SK-N-SH treated with all-trans-retinoic acid at 6 μM for 48 hours (cell line): ENCODE results near the gene C14orf119.

Experiments used
- ARNTL ChIP-seq: fragments of 450-650 bp; formaldehyde crosslinking; IDR thresholded peaks from 2 replicates; pipeline ENCODE4 v1.5.0; 2020; ENCODE audit warnings: low read depth, mild to moderate bottlenecking, moderate library complexity, borderline replicate concordance
- ESRRG ChIP-seq: fragments of 250-450 bp; sonication (Bioruptor Pico); IDR thresholded peaks from 2 replicates; pipeline ENCODE4 v1.6.1; 2021; ENCODE audit warnings: mild to moderate bottlenecking
- PPARA ChIP-seq: fragments of 250-450 bp; sonication (Bioruptor Pico); IDR thresholded peaks from 2 replicates; pipeline ENCODE4 v1.5.0; 2020; ENCODE audit warnings: mild to moderate bottlenecking, borderline replicate concordance
- RARB ChIP-seq: fragments of 250-450 bp; sonication (Bioruptor Pico); IDR thresholded peaks from 2 replicates; pipeline ENCODE4 v1.8.0; 2021; ENCODE audit warnings: mild to moderate bottlenecking, moderate library complexity
- SNAI2 ChIP-seq: fragments of 250-450 bp; sonication (Bioruptor Pico); IDR thresholded peaks from 2 replicates; pipeline ENCODE4 v1.5.0; 2020; ENCODE audit warnings: mild to moderate bottlenecking, moderate library complexity
- TCF4 ChIP-seq: fragments of 250-450 bp; sonication (Bioruptor Pico); IDR thresholded peaks from 2 replicates; pipeline ENCODE4 v1.8.0; 2021; ENCODE audit warnings: mild to moderate bottlenecking, moderate library complexity, borderline replicate concordance
- ZC3H10 ChIP-seq: fragments of 250-450 bp; sonication (Bioruptor Pico); IDR thresholded peaks from 2 replicates; pipeline ENCODE4 v1.5.1; 2021; ENCODE audit warnings: mild to moderate bottlenecking, moderate library complexity
- ZFP30 ChIP-seq: fragments of 450-650 bp; formaldehyde crosslinking; IDR thresholded peaks from 2 replicates; pipeline ENCODE4 v1.5.0; 2022; ENCODE audit warnings: mild to moderate bottlenecking, moderate library complexity
- ZNF70 ChIP-seq: fragments of 450-650 bp; formaldehyde crosslinking; IDR thresholded peaks from 2 replicates; pipeline ENCODE4 v1.5.0; 2020; ENCODE audit warnings: mild to moderate bottlenecking, moderate library complexity
- TF ChIP-seq, protein P1 (sequence below): fragments of 250-450 bp; sonication (Bioruptor Pico); IDR thresholded peaks from 2 replicates; pipeline ENCODE4 v1.8.0; 2021; ENCODE audit warnings: low read depth, mild to moderate bottlenecking, moderate library complexity, borderline replicate concordance
- TF ChIP-seq, protein P2 (sequence below): fragments of 250-450 bp; sonication (Bioruptor Pico); IDR thresholded peaks from 2 replicates; pipeline ENCODE4 v1.5.1; 2020; ENCODE audit warnings: low read depth, mild to moderate bottlenecking, moderate library complexity

DNA sequence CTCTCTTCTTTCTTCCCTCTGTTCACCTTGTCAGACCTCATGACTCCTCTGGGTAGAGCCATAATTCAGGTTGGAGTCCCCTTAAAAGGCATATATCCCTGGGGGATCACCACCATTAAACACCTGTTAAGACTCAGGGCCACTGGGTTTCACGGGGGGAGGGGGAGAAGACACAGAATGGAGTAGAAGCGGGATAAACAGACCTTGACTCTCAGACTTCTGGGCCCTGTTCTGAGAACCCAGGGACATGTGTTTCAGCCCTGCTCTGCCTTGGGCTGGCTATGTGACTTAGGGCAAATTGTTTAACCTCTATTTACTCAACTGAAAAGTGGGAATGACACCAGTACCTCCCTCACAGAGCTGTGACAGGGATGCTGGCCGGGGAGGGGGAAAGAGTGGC, 42.6 kb upstream of the C14orf119 start:
- no peak for TF ChIP-seq PPARA (CRISPR knock-in tag)
- TF ChIP-seq, protein P1, sequence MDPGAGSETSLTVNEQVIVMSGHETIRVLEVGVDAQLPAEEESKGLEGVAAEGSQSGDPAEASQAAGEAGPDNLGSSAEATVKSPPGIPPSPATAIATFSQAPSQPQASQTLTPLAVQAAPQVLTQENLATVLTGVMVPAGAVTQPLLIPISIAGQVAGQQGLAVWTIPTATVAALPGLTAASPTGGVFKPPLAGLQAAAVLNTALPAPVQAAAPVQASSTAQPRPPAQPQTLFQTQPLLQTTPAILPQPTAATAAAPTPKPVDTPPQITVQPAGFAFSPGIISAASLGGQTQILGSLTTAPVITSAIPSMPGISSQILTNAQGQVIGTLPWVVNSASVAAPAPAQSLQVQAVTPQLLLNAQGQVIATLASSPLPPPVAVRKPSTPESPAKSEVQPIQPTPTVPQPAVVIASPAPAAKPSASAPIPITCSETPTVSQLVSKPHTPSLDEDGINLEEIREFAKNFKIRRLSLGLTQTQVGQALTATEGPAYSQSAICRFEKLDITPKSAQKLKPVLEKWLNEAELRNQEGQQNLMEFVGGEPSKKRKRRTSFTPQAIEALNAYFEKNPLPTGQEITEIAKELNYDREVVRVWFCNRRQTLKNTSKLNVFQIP (CRISPR knock-in tag), result no peak
- no peak for TF ChIP-seq RARB (CRISPR knock-in tag)
- no peak for TF ChIP-seq ESRRG (CRISPR knock-in tag)
- TF ChIP-seq, protein P2, sequence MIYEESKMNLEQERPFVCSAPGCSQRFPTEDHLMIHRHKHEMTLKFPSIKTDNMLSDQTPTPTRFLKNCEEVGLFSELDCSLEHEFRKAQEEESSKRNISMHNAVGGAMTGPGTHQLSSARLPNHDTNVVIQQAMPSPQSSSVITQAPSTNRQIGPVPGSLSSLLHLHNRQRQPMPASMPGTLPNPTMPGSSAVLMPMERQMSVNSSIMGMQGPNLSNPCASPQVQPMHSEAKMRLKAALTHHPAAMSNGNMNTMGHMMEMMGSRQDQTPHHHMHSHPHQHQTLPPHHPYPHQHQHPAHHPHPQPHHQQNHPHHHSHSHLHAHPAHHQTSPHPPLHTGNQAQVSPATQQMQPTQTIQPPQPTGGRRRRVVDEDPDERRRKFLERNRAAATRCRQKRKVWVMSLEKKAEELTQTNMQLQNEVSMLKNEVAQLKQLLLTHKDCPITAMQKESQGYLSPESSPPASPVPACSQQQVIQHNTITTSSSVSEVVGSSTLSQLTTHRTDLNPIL (CRISPR knock-in tag), result no peak
- no peak for TF ChIP-seq ZC3H10 (CRISPR knock-in tag)
- no peak for TF ChIP-seq ZNF70 (CRISPR knock-in tag)
- TF ChIP-seq ARNTL (CRISPR knock-in tag), result no peak
- TF ChIP-seq TCF4 (CRISPR knock-in tag), result no peak
- TF ChIP-seq SNAI2 (CRISPR knock-in tag), result no peak
- TF ChIP-seq ZFP30, result no peak
